Bronchial epithelial cell (primary cell): ENCODE measurements around the gene MTHFSD. TPM values are rescaled to one million over a fixed set of nuclear protein-coding genes. Genes with fewer than 3 reads are reported as not detected.

Experiments
- DNase-seq: peaks from one replicate; pipeline ENCODE4 v3.0.0-alpha.2; 2010; ENCODE audit warnings: low read depth
- FAIRE-seq: peaks from 2 replicates; lab custom pipeline; 2011; peaks lifted over from hg19 to GRCh38; lab: Jason Lieb, UNC
- H3K27me3 ChIP-seq: 2 replicates; pipeline ENCODE4 v1.5.1; 2011; ENCODE audit warnings: low read length; ENCODE audit not compliant: control insufficient read depth, insufficient read depth
- H3K36me3 ChIP-seq: 2 replicates; pipeline ENCODE4 v1.5.1; 2011; ENCODE audit warnings: low read length; ENCODE audit not compliant: control insufficient read depth, insufficient read depth
- H3K4me3 ChIP-seq: 2 replicates; pipeline ENCODE4 v1.5.1; 2011; ENCODE audit warnings: mild to moderate bottlenecking, low read depth, low read length, control low read depth
- CTCF ChIP-seq: IDR thresholded peaks from 2 replicates; pipeline ENCODE4 v1.5.1; 2011; ENCODE audit warnings: mild to moderate bottlenecking, moderate library complexity, low read length, control low read depth, inconsistent platforms; ENCODE audit not compliant: insufficient read depth, severe bottlenecking
- total RNA-seq: library from RNA; depleted of rRNA; stranded (reverse); fragments of >200 nt; gene quantifications from 2 replicates; pipeline ENCODE4 v1.2.1, GENCODE V29; 2014

The MTHFSD gene
- total RNA-seq, 1 donor from 2014 or later: 13.2 TPM

GRCh38 chr16:86565644-86566511, 10.8 kb upstream of the MTHFSD start:
- DNase-seq: no peak
- FAIRE-seq: no peak
- Histone ChIP-seq H3K4me3 (no peak overlapping the region), H3K36me3 (no peaks in the 10 kb centered on the region), H3K27me3 (peaks cover 31% of the 10 kb centered on the region)
- no peak for TF ChIP-seq CTCF

- no peak for TF ChIP-seq CTCF
- Histone ChIP-seq H3K4me3 (no peak overlapping the region), H3K27me3 (peaks cover 31% of the 10 kb centered on the region), H3K36me3 (no peaks in the 10 kb centered on the region)
- DNase-seq (no peak), FAIRE-seq (no peak)
Observed at GRCh38 chr16:86565181-86565631, 10.2 kb upstream of the MTHFSD start.

GRCh38 chr16:86563469-86564345, 8.7 kb upstream of the MTHFSD start:
- no peak for FAIRE-seq
- peak; percentile 67 for DNase-seq
- Histone ChIP-seq H3K36me3 (no peaks in the 10 kb centered on the region), H3K27me3 (peaks cover 24% of the 10 kb centered on the region), H3K4me3 (no peak overlapping the region)
- TF ChIP-seq CTCF: peak; percentile 99

- no peak for DNase-seq
- no peak for FAIRE-seq
- Histone ChIP-seq H3K36me3 (no peaks in the 10 kb centered on the region), H3K27me3 (peaks cover 17% of the 10 kb centered on the region), H3K4me3 (no peak overlapping the region)
- TF ChIP-seq CTCF: no peak
Observed at GRCh38 chr16:86562356-86562755, 7.3 kb upstream of the MTHFSD start.

GRCh38 chr16:86559802-86560305, 4.8 kb upstream of the MTHFSD start:
- Histone ChIP-seq H3K36me3 (no peaks in the 10 kb centered on the region), H3K4me3 (no peak overlapping the region), H3K27me3 (peaks cover 5% of the 10 kb centered on the region)
- DNase-seq: no peak
- no peak for FAIRE-seq
- TF ChIP-seq CTCF: no peak
